HL-60 (cell line): Measurements from ENCODE around the gene NALCN.

Experiments
- DNase-seq, 2 experiments: peaks; one replicate each; pipeline ENCODE4 v3.0.0-alpha.2; 2010 to 2020; ENCODE audit warnings: low read depth in 1 of 2, low spot score in 1 of 2
- H3K27ac ChIP-seq: fragments of 250-450 bp; sonication (Bioruptor Pico); replicated peaks from 2 replicates; pipeline ENCODE4 v1.5.1; 2020; ENCODE audit warnings: mild to moderate bottlenecking, moderate library complexity
- H3K27me3 ChIP-seq: fragments of 250-450 bp; sonication (Bioruptor Pico); 2 replicates; pipeline ENCODE4 v1.5.1; 2021; ENCODE audit warnings: mild to moderate bottlenecking, moderate library complexity; ENCODE audit not compliant: insufficient read depth, poor library complexity, severe bottlenecking
- H3K4me3 ChIP-seq: replicated peaks from 2 replicates; pipeline ENCODE4 v1.5.1; 2011; ENCODE audit warnings: mild to moderate bottlenecking, control low read depth, low read length; ENCODE audit not compliant: insufficient read depth
- CTCF ChIP-seq: IDR thresholded peaks from one replicate; pipeline ENCODE4 v1.5.1; 2011; ENCODE audit warnings: low read length, control low read depth, inconsistent platforms; ENCODE audit not compliant: insufficient read depth
- GABPA ChIP-seq: IDR thresholded peaks from 2 replicates; pipeline ENCODE4 v1.6.1; 2012; ENCODE audit warnings: low read depth
- POLR2AphosphoS5 ChIP-seq: IDR thresholded peaks from 2 replicates; pipeline ENCODE4 v1.6.1; 2012; ENCODE audit warnings: low read depth
- REST ChIP-seq: IDR thresholded peaks from 2 replicates; pipeline ENCODE4 v1.6.1; 2012; ENCODE audit warnings: low read depth; ENCODE audit not compliant: insufficient replicate concordance
- SPI1 ChIP-seq: IDR thresholded peaks from 2 replicates; pipeline ENCODE4 v1.6.1; 2012; ENCODE audit warnings: low read depth, mild to moderate bottlenecking, borderline replicate concordance

Gene NALCN

GRCh38 chr13:101291646-101292515, 124.4 kb downstream of the NALCN start:
- Histone ChIP-seq H3K4me3 (no peak overlapping the region), H3K27me3 (no peaks in the 10 kb centered on the region), H3K27ac (no peak overlapping the region)
- TF ChIP-seq CTCF (no peak), POLR2AphosphoS5 (no peak), REST (no peak), GABPA (no peak), SPI1 (no peak)
- DNase-seq: no peak

- DNase-seq: no peak
- H3K27ac ChIP-seq: no peak overlapping the region
- TF ChIP-seq POLR2AphosphoS5: no peak
- no peak for TF ChIP-seq SPI1
- no peak for TF ChIP-seq CTCF
- no peak for TF ChIP-seq GABPA
- no peak for TF ChIP-seq REST
- H3K27me3 ChIP-seq: no peaks in the 10 kb centered on the region
- H3K4me3 ChIP-seq: no peak overlapping the region
Observed at GRCh38 chr13:101291206-101291605, 125.1 kb downstream of the NALCN start.

- no peak overlapping the region for H3K27ac ChIP-seq
- H3K4me3 ChIP-seq: no peak overlapping the region
- DNase-seq: no peak
- H3K27me3 ChIP-seq: no peaks in the 10 kb centered on the region
- TF ChIP-seq POLR2AphosphoS5 (no peak), REST (no peak), GABPA (no peak), SPI1 (no peak), CTCF (no peak)
Observed at GRCh38 chr13:101289764-101290163, 126.5 kb downstream of the NALCN start.
